Measurements from ENCODE around the gene FOSL2.

FOSL2 gene

DNA sequence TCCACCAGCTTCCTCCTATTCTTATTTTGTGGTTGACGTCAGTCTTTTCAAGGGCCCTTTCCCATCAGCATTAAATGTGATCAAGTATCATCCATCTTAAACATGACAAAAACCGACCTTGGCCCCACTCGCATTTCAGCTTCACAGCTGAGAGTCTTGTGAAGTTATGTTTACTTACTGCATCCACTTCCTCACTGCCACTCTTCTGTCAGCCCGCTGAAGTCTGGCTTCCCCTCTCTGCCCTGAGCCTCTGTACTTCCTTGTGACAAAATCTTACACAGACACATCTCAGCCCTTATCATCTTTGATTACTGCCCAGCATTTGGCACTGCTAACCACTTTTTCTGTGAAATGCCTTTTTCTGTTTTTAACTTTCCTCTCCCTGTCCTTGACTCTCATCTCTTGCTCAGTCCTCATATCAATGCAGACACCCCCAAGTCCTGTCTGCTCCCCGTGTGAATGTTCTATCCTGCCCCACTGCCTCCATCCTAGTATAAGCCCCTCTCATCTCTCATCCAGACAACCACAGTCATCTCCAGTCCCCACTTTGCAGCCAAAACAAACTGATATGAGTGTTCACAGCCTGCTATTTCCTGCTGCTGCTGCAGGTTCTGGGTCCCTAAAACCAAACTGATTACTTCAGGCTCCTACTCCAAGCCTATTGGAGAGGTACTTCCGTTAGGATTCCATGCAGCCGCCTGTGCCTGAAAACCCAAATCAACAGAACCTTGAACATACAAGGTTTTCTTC lies 31.4 kb downstream of the FOSL2 start:
- no peaks in the 10 kb centered on the region for H3K36me3 ChIP-seq (ENCODE audit: insufficient read depth, low read depth, low read length)
- H3K9me3 ChIP-seq (ENCODE audit: insufficient read depth, low read depth, low read length): no peaks in the 10 kb centered on the region
- H3K4me1 ChIP-seq (ENCODE audit: insufficient read depth, low read length): no peaks in the 10 kb centered on the region
- H3K27ac ChIP-seq (ENCODE audit: low read length): no peak overlapping the region
- H3K27me3 ChIP-seq (ENCODE audit: insufficient read depth, low read length): no peaks in the 10 kb centered on the region
- no peak overlapping the region for H3K9ac ChIP-seq (ENCODE audit: low read depth, low read length)
- no peak overlapping the region for H3K4me3 ChIP-seq (ENCODE audit: low read length)

DNA sequence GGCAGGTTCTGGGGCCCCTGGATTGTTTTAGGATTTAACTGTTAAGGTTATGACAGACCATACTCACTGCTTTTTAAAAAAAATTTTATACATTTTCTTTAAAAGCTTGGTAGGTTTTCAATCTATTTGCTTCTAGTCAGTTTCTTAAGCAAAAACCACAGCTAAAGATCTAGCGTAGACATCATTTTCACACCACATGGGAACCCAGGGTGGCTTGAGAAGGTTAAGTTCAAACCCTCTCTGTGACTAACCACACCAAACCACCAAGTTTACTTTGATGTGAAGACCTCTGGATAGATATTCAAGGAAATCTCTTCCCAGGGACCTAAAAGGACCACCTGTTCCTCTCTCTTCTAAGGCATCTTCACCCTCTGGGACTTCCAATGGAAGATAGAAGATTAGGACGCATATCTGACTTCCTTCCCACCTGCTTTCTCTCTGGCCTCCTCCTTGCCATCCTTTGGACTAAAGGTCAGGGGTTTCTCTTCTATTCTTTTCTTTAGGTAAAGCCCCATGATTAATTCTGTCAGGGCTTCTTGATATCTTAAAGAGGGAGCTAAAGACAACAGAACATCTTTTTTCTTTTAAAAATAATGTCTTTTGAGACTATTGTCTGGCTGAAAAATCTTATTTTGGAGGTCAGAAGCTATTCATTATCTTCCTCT lies 32.3 kb downstream of the FOSL2 start:
- Histone ChIP-seq H3K9ac (ENCODE audit: low read depth, low read length) (no peak overlapping the region), H3K36me3 (ENCODE audit: insufficient read depth, low read depth, low read length) (no peaks in the 10 kb centered on the region), H3K27me3 (ENCODE audit: insufficient read depth, low read length) (no peaks in the 10 kb centered on the region), H3K4me1 (ENCODE audit: insufficient read depth, low read length) (no peaks in the 10 kb centered on the region), H3K4me3 (ENCODE audit: low read length) (no peak overlapping the region), H3K27ac (ENCODE audit: low read length) (no peak overlapping the region), H3K9me3 (ENCODE audit: insufficient read depth, low read depth, low read length) (no peaks in the 10 kb centered on the region)

DNA sequence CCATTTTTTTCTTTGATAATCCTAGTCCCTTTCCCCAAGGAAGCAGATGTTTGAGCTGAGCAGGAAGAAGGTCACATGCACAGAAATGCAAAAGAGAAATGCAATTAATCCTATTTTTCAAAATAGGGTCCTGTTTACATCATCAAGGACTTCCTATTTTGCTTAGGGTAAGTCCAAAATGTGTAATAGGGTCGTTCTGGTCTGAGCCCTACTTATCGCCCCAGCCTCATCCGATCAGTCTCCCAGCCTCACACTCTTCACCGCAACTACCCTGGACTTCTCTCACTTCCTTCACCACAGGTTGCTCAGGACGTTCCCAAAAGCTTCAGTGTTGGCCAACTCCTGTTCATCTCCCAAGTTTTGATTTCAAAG lies 32.8 kb downstream of the FOSL2 start:
- Histone ChIP-seq H3K9ac (ENCODE audit: low read depth, low read length) (no peak overlapping the region), H3K36me3 (ENCODE audit: insufficient read depth, low read depth, low read length) (no peaks in the 10 kb centered on the region), H3K4me3 (ENCODE audit: low read length) (no peak overlapping the region), H3K4me1 (ENCODE audit: insufficient read depth, low read length) (no peaks in the 10 kb centered on the region), H3K27ac (ENCODE audit: low read length) (no peak overlapping the region), H3K9me3 (ENCODE audit: insufficient read depth, low read depth, low read length) (no peaks in the 10 kb centered on the region), H3K27me3 (ENCODE audit: insufficient read depth, low read length) (no peaks in the 10 kb centered on the region)

DNA sequence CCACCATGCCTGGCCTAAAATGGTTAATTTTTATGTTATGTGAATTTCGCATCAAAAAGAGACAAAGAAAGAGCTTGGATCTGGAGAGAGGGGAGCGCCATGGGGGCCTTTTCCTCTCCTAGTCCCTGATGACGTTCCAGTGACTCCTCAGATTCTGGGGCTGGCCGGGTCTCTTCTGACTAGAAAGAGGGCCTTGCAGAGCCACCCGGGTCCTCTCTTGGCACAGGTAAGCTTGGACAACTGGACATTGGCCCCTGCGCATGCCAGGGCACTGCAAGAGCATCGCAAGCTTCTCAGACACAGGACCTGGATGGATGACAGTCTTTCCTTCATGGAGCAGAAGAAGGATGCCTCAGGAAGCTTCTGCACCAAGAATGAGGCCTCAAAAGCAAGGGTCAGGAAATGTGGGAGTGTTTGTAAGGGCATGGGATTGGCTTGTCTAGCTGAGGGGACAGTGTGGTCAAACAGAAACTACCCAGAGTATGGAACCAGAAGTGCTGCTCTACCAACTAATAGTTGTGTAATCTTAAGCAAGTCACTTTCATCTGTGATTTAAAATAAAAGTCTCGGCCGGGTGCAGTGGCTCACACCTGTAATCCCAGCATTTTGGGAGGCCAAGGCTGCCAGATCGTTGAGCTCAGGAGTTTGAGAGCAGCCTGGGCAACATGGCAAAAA lies 35.2 kb downstream of the FOSL2 start:
- no peak overlapping the region for H3K27ac ChIP-seq (ENCODE audit: low read length)
- no peaks in the 10 kb centered on the region for H3K36me3 ChIP-seq (ENCODE audit: insufficient read depth, low read depth, low read length)
- H3K4me1 ChIP-seq (ENCODE audit: insufficient read depth, low read length): no peaks in the 10 kb centered on the region
- no peak overlapping the region for H3K4me3 ChIP-seq (ENCODE audit: low read length)
- H3K9me3 ChIP-seq (ENCODE audit: insufficient read depth, low read depth, low read length): 0 out of 2 replicates have a peak, but pooled peaks cover under 1% of the 10 kb centered on the region
- no peaks in the 10 kb centered on the region for H3K27me3 ChIP-seq (ENCODE audit: insufficient read depth, low read length)
- no peak overlapping the region for H3K9ac ChIP-seq (ENCODE audit: low read depth, low read length)

DNA sequence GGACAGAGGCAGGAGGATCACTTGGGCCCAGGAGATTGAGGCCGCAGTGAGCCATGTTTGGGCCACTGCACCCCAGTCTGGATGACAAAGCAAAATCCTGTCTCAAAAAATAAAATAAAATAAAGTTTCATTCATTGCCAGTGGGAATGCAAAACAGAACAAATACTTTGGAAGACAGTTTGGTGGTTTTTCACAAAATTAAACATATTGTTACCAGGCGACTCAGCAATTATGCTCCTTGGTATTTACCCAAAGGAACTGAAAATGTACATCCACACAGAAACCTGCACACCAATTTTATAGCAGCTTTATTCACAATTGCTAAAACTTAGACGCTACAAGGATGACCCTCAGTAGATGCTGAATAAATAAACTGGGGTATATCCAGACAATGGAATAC lies 35.8 kb downstream of the FOSL2 start:
- H3K27me3 ChIP-seq (ENCODE audit: insufficient read depth, low read length): no peaks in the 10 kb centered on the region
- H3K27ac ChIP-seq (ENCODE audit: low read length): no peak overlapping the region

DNA sequence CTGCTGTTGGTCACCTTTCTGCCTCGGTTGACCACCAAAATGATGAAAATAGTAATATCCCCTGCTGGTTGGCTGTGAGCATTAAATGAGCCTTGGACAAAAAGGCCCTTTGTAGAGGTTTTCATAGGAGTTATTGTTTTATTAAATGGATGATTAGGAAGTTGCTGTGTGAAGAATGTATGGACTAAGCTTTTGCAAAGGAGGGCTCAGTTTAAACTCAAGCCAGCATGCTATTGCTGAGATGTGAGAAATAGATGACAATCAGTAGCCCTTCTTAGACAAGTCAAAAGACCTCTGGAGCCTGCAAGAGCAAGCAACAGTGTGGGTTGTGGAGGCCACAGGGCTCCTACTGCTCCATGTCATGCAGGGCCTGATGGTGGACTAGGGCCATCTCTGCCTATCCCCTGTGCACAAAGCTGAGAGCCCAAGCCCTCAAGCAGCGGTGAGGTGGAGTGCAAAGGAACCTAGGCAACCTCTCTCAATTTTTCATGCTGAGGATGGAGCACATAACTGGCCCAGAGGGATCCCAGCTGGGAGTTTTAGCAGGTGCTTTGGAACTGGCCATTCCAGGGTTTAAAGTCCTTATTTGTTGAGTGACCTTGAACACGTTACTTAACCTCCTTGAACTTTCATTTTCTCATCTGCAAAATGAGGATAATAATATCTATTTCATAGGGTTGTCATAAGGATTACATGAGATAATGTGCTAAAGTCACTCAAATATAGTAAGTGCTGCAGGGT lies 37.1 kb downstream of the FOSL2 start:
- H3K9me3 ChIP-seq (ENCODE audit: insufficient read depth, low read depth, low read length): peaks cover 9% of the 10 kb centered on the region; the same call in 1 of the 2 replicates
- no peak overlapping the region for H3K4me3 ChIP-seq (ENCODE audit: low read length)
- no peaks in the 10 kb centered on the region for H3K4me1 ChIP-seq (ENCODE audit: insufficient read depth, low read length)
- no peaks in the 10 kb centered on the region for H3K36me3 ChIP-seq (ENCODE audit: insufficient read depth, low read depth, low read length)
- H3K27me3 ChIP-seq (ENCODE audit: insufficient read depth, low read length): no peaks in the 10 kb centered on the region
- no peak overlapping the region for H3K27ac ChIP-seq (ENCODE audit: low read length)
- H3K9ac ChIP-seq (ENCODE audit: low read depth, low read length): no peak overlapping the region

More for the DNA sequence above, 35.8 kb downstream of the FOSL2 start:
- Histone ChIP-seq H3K9me3 (ENCODE audit: insufficient read depth, low read depth, low read length) (peaks cover 6% of the 10 kb centered on the region; the same call in 1 of the 2 replicates), H3K4me3 (ENCODE audit: low read length) (no peak overlapping the region), H3K36me3 (ENCODE audit: insufficient read depth, low read depth, low read length) (no peaks in the 10 kb centered on the region), H3K9ac (ENCODE audit: low read depth, low read length) (no peak overlapping the region), H3K4me1 (ENCODE audit: insufficient read depth, low read length) (no peaks in the 10 kb centered on the region)

DNA sequence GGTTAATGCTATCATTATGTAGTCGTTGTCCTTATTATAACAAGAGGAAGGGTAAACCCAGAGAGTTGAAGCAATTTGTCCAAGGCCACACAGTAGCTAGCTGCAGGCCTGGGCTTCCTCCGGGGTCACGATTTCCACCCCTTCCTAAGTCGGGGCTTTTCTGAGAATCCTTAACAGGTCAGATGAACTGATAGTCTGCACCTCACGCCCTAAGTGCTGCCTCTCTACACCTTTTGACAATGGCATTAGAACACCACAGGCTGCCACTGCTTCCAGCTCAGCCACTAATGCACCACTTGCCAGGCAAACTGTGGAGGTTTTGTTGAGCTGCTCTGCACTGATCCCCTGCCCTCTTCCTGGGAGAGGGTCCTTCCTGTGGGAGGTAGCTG lies 37.7 kb downstream of the FOSL2 start:
- H3K4me1 ChIP-seq (ENCODE audit: insufficient read depth, low read length): no peaks in the 10 kb centered on the region
- H3K27me3 ChIP-seq (ENCODE audit: insufficient read depth, low read length): no peaks in the 10 kb centered on the region
- no peak overlapping the region for H3K9ac ChIP-seq (ENCODE audit: low read depth, low read length)
- no peak overlapping the region for H3K27ac ChIP-seq (ENCODE audit: low read length)
- no peaks in the 10 kb centered on the region for H3K36me3 ChIP-seq (ENCODE audit: insufficient read depth, low read depth, low read length)
- peaks cover 9% of the 10 kb centered on the region; the same call in 1 of the 2 replicates for H3K9me3 ChIP-seq (ENCODE audit: insufficient read depth, low read depth, low read length)
- no peak overlapping the region for H3K4me3 ChIP-seq (ENCODE audit: low read length)

DNA sequence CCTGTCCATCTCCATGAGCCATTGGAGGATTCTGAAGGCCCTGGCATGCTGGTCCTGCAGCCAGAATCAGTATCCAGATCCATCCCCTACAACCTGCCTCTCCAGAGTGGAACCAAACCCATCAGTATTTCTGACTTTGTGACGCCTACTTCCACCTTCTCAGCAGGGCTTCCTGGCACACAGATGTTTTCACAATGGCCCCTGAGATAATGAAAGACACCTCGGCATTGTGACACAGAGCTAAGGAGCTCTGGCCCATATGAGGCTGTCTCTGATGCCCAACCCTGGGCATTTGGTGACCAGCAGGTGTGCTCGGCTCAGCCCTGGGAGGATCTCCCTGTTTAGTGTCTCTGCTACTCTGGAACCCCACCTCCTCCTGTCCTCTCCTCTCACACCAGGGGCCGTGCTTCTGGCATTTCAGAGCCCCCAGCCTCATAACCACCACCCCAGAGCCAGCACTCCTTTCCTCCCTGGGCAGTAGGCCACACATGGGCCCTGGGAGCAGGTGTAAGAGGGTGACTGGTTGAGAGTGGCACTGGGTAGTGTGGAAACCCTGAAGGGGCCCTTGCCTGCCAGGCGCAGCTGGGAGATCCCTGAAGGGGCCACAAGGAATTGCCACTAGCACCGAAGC lies 38.2 kb downstream of the FOSL2 start:
- Histone ChIP-seq H3K4me3 (ENCODE audit: low read length) (no peak overlapping the region), H3K27ac (ENCODE audit: low read length) (no peak overlapping the region), H3K27me3 (ENCODE audit: insufficient read depth, low read length) (no peaks in the 10 kb centered on the region), H3K4me1 (ENCODE audit: insufficient read depth, low read length) (no peaks in the 10 kb centered on the region), H3K9ac (ENCODE audit: low read depth, low read length) (no peak overlapping the region), H3K36me3 (ENCODE audit: insufficient read depth, low read depth, low read length) (no peaks in the 10 kb centered on the region), H3K9me3 (ENCODE audit: insufficient read depth, low read depth, low read length) (peaks cover 9% of the 10 kb centered on the region; the same call in 1 of the 2 replicates)

DNA sequence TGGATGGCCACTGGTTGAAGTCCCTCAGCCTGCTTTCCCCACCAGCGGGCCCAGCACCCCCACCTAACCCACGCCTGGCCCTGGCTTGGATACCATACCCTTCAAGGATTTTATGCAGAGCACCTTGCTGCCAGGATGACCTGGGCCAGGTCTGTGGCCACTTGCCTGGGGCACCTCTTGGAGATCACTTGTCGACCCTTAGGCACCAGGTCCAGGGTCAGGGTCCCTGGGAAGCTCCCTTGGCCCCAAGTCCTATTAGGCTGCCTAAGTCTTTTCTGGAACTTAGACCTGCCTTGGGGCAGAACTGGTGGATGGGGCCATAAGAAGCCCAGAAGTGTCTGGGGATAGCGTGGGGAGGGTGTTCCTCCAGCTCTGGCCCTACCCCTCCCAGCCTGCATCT lies 39.1 kb downstream of the FOSL2 start:
- no peaks in the 10 kb centered on the region for H3K4me1 ChIP-seq (ENCODE audit: insufficient read depth, low read length)

DNA sequence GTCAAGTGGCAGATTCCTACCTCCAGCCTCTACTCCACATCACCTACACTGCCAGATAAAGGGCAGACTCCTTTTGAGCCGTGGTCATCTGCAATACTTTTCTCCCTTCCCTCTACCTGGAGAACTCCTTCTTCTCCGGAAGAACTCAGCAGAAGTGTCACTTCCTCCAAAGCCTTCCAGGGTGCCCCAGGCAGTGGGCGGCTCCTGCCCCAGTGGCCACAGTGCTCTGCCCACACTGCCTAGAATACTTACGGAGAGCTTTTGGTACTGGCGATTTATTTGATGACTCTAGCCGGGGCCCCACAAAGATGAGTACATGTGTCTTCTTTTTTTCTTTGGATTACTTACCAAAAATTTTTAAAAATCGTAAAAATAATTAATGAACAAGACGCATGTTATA lies 39.7 kb downstream of the FOSL2 start:
- H3K36me3 ChIP-seq (ENCODE audit: insufficient read depth, low read depth, low read length): no peaks in the 10 kb centered on the region
- no peak overlapping the region for H3K27ac ChIP-seq (ENCODE audit: low read length)
- H3K4me1 ChIP-seq (ENCODE audit: insufficient read depth, low read length): no peaks in the 10 kb centered on the region
- H3K9me3 ChIP-seq (ENCODE audit: insufficient read depth, low read depth, low read length): peaks cover 9% of the 10 kb centered on the region; the same call in 1 of the 2 replicates
- no peak overlapping the region for H3K9ac ChIP-seq (ENCODE audit: low read depth, low read length)
- no peak overlapping the region for H3K4me3 ChIP-seq (ENCODE audit: low read length)
- no peaks in the 10 kb centered on the region for H3K27me3 ChIP-seq (ENCODE audit: insufficient read depth, low read length)

More for the DNA sequence above, 39.1 kb downstream of the FOSL2 start:
- Histone ChIP-seq H3K36me3 (ENCODE audit: insufficient read depth, low read depth, low read length) (no peaks in the 10 kb centered on the region), H3K4me3 (ENCODE audit: low read length) (no peak overlapping the region), H3K27ac (ENCODE audit: low read length) (no peak overlapping the region), H3K9me3 (ENCODE audit: insufficient read depth, low read depth, low read length) (peaks cover 9% of the 10 kb centered on the region; the same call in 1 of the 2 replicates), H3K27me3 (ENCODE audit: insufficient read depth, low read length) (no peaks in the 10 kb centered on the region), H3K9ac (ENCODE audit: low read depth, low read length) (no peak overlapping the region)

DNA sequence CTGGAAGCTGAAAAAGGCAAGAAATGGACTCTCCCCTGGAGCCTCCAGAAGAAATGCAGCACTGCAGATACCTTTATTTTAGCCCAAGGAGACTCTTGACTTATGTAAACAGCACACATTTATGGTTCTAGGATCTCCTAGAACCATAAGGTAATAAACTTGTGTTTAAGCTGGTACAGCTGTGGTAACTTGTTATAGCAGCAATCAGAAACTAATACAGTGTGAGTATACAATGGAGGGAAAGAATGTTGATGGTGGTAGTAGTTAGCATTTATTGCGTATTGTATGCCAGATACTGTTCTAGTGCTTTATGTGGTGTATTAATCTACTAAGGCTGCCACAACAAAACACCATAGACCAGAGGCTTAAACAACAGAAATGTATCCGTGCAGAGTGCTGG lies 40.6 kb downstream of the FOSL2 start:
- Histone ChIP-seq H3K27ac (ENCODE audit: low read length) (no peak overlapping the region), H3K4me3 (ENCODE audit: low read length) (no peak overlapping the region), H3K4me1 (ENCODE audit: insufficient read depth, low read length) (no peaks in the 10 kb centered on the region), H3K36me3 (ENCODE audit: insufficient read depth, low read depth, low read length) (no peaks in the 10 kb centered on the region), H3K27me3 (ENCODE audit: insufficient read depth, low read length) (no peaks in the 10 kb centered on the region), H3K9ac (ENCODE audit: low read depth, low read length) (no peak overlapping the region), H3K9me3 (ENCODE audit: insufficient read depth, low read depth, low read length) (peaks cover 9% of the 10 kb centered on the region; the same call in 1 of the 2 replicates)
